HepG2 (cell line): ENCODE data around the gene B3GAT3. TPM values are rescaled to one million over a fixed set of nuclear protein-coding genes. Genes with fewer than 3 reads are reported as not detected.

Source experiments
- FOXO1 ChIP-seq: sonication (generic); formaldehyde crosslinking; IDR thresholded peaks from 2 replicates; pipeline ENCODE4 v1.4.0; 2020; ENCODE audit warnings: missing genetic modification reagents
- KDM3A ChIP-seq: IDR thresholded peaks from 2 replicates; pipeline ENCODE4 v1.6.1; 2018; ENCODE audit warnings: low read depth, missing compliant biosample characterization
- KDM5A ChIP-seq: fragments of 200-600 bp; sonication (generic); IDR thresholded peaks from 2 replicates; pipeline ENCODE4 v1.7.0; 2018; ENCODE audit warnings: antibody characterized with exemption, mild to moderate bottlenecking, low read length, borderline replicate concordance
- MAFF ChIP-seq: IDR thresholded peaks from 2 replicates; pipeline ENCODE4 v1.6.1; 2011; ENCODE audit warnings: low read depth, low read length, improper control_type of control experiment
- NCOA1 ChIP-seq: sonication (generic); formaldehyde crosslinking; IDR thresholded peaks from 2 replicates; pipeline ENCODE4 v1.9.0; 2021; ENCODE audit warnings: missing genetic modification reagents
- NFIB ChIP-seq: sonication (generic); formaldehyde crosslinking; IDR thresholded peaks from 2 replicates; pipeline ENCODE4 v1.9.0; 2021; ENCODE audit warnings: missing genetic modification reagents, mild to moderate bottlenecking, borderline replicate concordance
- PHF21A ChIP-seq: sonication (generic); formaldehyde crosslinking; IDR thresholded peaks from 2 replicates; pipeline ENCODE4 v1.5.0; 2020; ENCODE audit warnings: mild to moderate bottlenecking, missing genetic modification reagents
- RBM22 ChIP-seq: fragments of 200-400 bp; formaldehyde crosslinking; optimal IDR thresholded peaks from 2 replicates; pipeline ENCODE3; 2017; ENCODE audit warnings: mild to moderate bottlenecking, low read length, moderate library complexity
- SMC3 ChIP-seq: IDR thresholded peaks from 2 replicates; pipeline ENCODE4 v1.6.1; 2011; ENCODE audit warnings: low read length, improper control_type of control experiment
- SP4 ChIP-seq: sonication (generic); formaldehyde crosslinking; IDR thresholded peaks from 2 replicates; pipeline ENCODE4 v1.8.1; 2023; ENCODE audit warnings: mild to moderate bottlenecking, missing genetic modification reagents
- WIZ ChIP-seq: sonication (generic); formaldehyde crosslinking; IDR thresholded peaks from 2 replicates; pipeline ENCODE4 v1.5.1; 2020; ENCODE audit warnings: mild to moderate bottlenecking, missing genetic modification reagents
- ZBTB42 ChIP-seq: sonication (generic); formaldehyde crosslinking; IDR thresholded peaks from 2 replicates; pipeline ENCODE4 v1.5.0; 2020; ENCODE audit warnings: mild to moderate bottlenecking, missing genetic modification reagents
- ZKSCAN5 ChIP-seq: sonication (generic); formaldehyde crosslinking; IDR thresholded peaks from 2 replicates; pipeline ENCODE4 v1.5.1; 2020; ENCODE audit warnings: mild to moderate bottlenecking, missing genetic modification reagents
- ZNF17 ChIP-seq: sonication (generic); formaldehyde crosslinking; IDR thresholded peaks from 2 replicates; pipeline ENCODE4 v1.5.0; 2020; ENCODE audit warnings: mild to moderate bottlenecking, missing genetic modification reagents
- ZNF224 ChIP-seq: sonication (generic); formaldehyde crosslinking; IDR thresholded peaks from 2 replicates; pipeline ENCODE4 v1.5.0; 2020; ENCODE audit warnings: mild to moderate bottlenecking, missing genetic modification reagents
- ZNF431 ChIP-seq: sonication (generic); formaldehyde crosslinking; IDR thresholded peaks from 2 replicates; pipeline ENCODE4 v1.9.0; 2022; ENCODE audit warnings: missing genetic modification reagents, low read depth, mild to moderate bottlenecking, borderline replicate concordance
- ZNF484 ChIP-seq: sonication (generic); formaldehyde crosslinking; IDR thresholded peaks from 2 replicates; pipeline ENCODE4 v1.5.1; 2020; ENCODE audit warnings: mild to moderate bottlenecking, low read depth, missing genetic modification reagents, borderline replicate concordance
- ZNF713 ChIP-seq: sonication (generic); formaldehyde crosslinking; IDR thresholded peaks from 2 replicates; pipeline ENCODE4 v1.4.0; 2020; ENCODE audit warnings: mild to moderate bottlenecking, missing genetic modification reagents
- ZNF746 ChIP-seq: sonication (generic); formaldehyde crosslinking; IDR thresholded peaks from 2 replicates; pipeline ENCODE4 v1.8.0; 2022; ENCODE audit warnings: mild to moderate bottlenecking, missing genetic modification reagents
- ZNF75D ChIP-seq: sonication (generic); formaldehyde crosslinking; IDR thresholded peaks from 2 replicates; pipeline ENCODE4 v1.8.1; 2023; ENCODE audit warnings: missing genetic modification reagents, mild to moderate bottlenecking, borderline replicate concordance
- ZNF878 ChIP-seq: sonication (generic); formaldehyde crosslinking; IDR thresholded peaks from 2 replicates; pipeline ENCODE4 v1.8.1; 2023; ENCODE audit warnings: mild to moderate bottlenecking, missing genetic modification reagents, moderate library complexity
- ZSCAN20 ChIP-seq: sonication (generic); formaldehyde crosslinking; IDR thresholded peaks from 2 replicates; pipeline ENCODE4 v1.4.0; 2020; ENCODE audit warnings: missing genetic modification reagents, mild to moderate bottlenecking, borderline replicate concordance
- polyA plus RNA-seq, 8 experiments: library from polyadenylated mRNA; depleted of rRNA in 3 of 8; stranded (reverse) in 7 of 8; unstranded in 1 of 8; fragments of >200 nt; fragmentation: Illumina TruSeq in 4 of 8; extraction: Trizol in 4 of 8; gene quantifications; 2 replicates each; pipeline versions ENCODE4 v1.2.1 to v1.2.3, GENCODE V29; 2011 to 2016; ENCODE audit warnings: low read depth in 4 of 8, missing spikeins in 1 of 8, mixed read lengths in 1 of 8; ENCODE audit not compliant: insufficient read depth in 1 of 8
- total RNA-seq, 5 experiments: library from RNA; depleted of rRNA; stranded (reverse); fragments of >200 nt; fragmentation: Illumina TruSeq; extraction: Trizol; gene quantifications; 2 replicates each; pipeline ENCODE4 v1.2.3, GENCODE V29; 2016; ENCODE audit warnings: low read depth in 1 of 5
- TF ChIP-seq, protein P1 (sequence below): sonication (generic); formaldehyde crosslinking; IDR thresholded peaks from 2 replicates; pipeline ENCODE4 v1.8.0; 2022; ENCODE audit warnings: missing genetic modification reagents, mild to moderate bottlenecking, inconsistent platforms, borderline replicate concordance
- TF ChIP-seq, protein P2 (sequence below): IDR thresholded peaks from 2 replicates; pipeline ENCODE4 v1.6.1; 2016; ENCODE audit warnings: missing genetic modification reagents, missing compliant biosample characterization
- TF ChIP-seq, protein P3 (sequence below): sonication (generic); formaldehyde crosslinking; IDR thresholded peaks from 2 replicates; pipeline ENCODE4 v1.5.0; 2020; ENCODE audit warnings: mild to moderate bottlenecking, missing genetic modification reagents, borderline replicate concordance

Gene B3GAT3
- total and polyA plus RNA-seq, 2 of the 13 experiments (the other 11 are each of a cell fraction or from before 2014, with no cell fraction given): 21.3 to 26.1 TPM

DNA sequence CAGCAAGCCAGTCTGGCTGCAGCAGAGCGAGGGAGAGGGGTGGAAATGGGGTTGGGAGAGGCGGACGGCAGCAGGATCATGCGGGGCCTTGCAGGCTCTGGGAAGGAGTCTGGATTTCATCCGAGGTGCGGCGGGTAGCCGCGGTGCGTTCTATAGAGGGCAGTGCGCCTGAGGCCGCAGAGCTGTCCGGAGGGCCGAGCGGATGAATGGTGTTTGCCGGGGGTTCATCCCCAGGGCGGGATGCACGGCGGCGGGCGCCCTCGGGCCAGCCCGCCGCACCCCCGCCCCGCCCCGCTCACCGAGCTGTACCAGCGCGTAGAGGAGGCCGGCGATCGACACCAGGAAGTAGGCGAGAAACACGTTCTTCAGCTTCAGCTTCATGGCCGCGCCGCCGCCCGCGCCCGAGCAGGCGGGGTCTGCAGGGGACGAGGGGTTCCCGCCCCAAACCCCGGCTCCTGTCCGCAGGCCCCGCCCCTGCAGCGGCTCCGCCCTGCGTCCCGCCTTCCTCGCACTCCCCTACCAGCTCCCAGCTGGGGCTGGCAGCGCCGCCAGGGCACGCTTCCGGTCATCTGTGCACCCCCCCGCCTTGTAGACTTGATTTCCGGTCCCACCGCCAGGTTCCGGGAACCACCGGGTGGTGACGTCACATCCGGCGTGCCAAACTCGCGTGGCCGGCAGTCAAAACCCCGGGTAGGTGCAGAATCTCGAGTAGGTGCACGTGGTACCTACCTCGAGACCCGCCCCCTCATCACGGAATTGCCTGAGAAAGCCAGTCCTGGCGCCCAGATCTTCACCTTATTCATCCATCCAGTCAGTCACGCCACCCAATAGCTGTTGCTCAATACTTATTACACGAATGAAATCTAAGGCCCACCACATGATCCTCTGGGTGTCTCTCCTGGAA lies at the start of gene B3GAT3 (continued):
- TF ChIP-seq ZNF484 (no peak), SP4 (peak; percentile 92), ZNF224 (CRISPR knock-in tag) (peak; percentile 82; the same call in 1 of the 2 replicates), WIZ (no peak), KDM5A (peak; percentile 27; the same call in 1 of the 2 replicates), NFIB (CRISPR knock-in tag) (no peak), PHF21A (CRISPR knock-in tag) (peak; percentile 80), RBM22 (no peak), ZNF878 (CRISPR knock-in tag) (no peak), NCOA1 (CRISPR knock-in tag) (no peak), ZKSCAN5 (CRISPR knock-in tag) (no peak), MAFF (no peak), ZNF17 (CRISPR knock-in tag) (no peak), KDM3A (CRISPR knock-in tag) (peak; percentile 77; the same call in 1 of the 2 replicates), ZBTB42 (peak; percentile 66; the same call in 1 of the 2 replicates), ZNF75D (CRISPR knock-in tag) (no peak), ZNF431 (CRISPR knock-in tag) (peak; percentile 76; the same call in 1 of the 2 replicates), ZSCAN20 (peak; percentile 73; the same call in 1 of the 2 replicates), ZNF746 (no peak), ZNF713 (CRISPR knock-in tag) (no peak), SMC3 (no peak), FOXO1 (CRISPR knock-in tag) (peak; percentile 58)
- TF ChIP-seq, protein P1, sequence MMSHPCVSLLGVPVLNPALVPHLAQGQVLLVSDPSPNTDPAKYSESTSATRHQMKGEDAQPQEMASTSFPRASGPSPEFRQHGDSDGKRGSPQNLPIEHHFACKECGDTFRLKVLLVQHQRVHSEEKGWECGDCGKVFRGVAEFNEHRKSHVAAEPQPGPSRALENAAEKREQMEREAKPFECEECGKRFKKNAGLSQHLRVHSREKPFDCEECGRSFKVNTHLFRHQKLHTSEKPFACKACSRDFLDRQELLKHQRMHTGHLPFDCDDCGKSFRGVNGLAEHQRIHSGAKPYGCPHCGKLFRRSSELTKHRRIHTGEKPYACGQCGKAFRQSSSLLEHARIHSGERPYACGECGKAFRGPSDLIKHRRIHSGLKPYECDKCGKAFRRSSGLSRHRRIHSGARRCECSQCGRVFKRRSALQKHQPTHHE (CRISPR knock-in tag): peak; percentile 62; the same call in 1 of the 2 replicates
- TF ChIP-seq, protein P2, sequence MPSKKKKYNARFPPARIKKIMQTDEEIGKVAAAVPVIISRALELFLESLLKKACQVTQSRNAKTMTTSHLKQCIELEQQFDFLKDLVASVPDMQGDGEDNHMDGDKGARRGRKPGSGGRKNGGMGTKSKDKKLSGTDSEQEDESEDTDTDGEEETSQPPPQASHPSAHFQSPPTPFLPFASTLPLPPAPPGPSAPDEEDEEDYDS (CRISPR knock-in tag): peak; percentile 71
- TF ChIP-seq, protein P3, sequence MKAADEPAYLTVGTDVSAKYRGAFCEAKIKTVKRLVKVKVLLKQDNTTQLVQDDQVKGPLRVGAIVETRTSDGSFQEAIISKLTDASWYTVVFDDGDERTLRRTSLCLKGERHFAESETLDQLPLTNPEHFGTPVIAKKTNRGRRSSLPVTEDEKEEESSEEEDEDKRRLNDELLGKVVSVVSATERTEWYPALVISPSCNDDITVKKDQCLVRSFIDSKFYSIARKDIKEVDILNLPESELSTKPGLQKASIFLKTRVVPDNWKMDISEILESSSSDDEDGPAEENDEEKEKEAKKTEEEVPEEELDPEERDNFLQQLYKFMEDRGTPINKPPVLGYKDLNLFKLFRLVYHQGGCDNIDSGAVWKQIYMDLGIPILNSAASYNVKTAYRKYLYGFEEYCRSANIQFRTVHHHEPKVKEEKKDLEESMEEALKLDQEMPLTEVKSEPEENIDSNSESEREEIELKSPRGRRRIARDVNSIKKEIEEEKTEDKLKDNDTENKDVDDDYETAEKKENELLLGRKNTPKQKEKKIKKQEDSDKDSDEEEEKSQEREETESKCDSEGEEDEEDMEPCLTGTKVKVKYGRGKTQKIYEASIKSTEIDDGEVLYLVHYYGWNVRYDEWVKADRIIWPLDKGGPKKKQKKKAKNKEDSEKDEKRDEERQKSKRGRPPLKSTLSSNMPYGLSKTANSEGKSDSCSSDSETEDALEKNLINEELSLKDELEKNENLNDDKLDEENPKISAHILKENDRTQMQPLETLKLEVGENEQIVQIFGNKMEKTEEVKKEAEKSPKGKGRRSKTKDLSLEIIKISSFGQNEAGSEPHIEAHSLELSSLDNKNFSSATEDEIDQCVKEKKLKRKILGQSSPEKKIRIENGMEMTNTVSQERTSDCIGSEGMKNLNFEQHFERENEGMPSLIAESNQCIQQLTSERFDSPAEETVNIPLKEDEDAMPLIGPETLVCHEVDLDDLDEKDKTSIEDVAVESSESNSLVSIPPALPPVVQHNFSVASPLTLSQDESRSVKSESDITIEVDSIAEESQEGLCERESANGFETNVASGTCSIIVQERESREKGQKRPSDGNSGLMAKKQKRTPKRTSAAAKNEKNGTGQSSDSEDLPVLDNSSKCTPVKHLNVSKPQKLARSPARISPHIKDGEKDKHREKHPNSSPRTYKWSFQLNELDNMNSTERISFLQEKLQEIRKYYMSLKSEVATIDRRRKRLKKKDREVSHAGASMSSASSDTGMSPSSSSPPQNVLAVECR: peak; percentile 97
